ENCODE data around the gene UROS. TPM values are rescaled to one million over a fixed set of nuclear protein-coding genes. Genes with fewer than 3 reads are reported as not detected.

UROS gene
- total and polyA plus RNA-seq, 4 donors, result 24.9 to 157 (median 37.9) TPM

DNA sequence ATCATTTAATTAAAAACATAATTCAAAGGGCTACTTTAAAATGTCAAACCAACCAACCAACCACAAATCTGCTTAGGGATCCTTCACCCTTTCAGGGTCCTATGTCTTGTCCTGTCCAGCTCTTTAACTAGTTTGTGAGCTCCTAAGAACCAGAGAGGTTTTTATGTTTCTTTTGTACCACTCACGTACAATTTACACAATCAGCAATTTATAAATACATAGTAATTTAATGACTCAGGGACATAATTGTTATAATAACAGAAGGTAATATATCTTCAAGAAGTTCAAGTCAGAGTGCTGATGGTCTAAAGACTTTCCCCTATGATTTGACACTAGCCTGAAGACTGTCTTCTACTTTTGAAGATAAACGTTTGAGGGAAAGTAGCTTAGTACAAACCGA lies 42.1 kb upstream of the UROS start (continued):
- TF ChIP-seq FOXA1 (IDR thresholded peaks at IDR 0.05) (no peak), YY1 (IDR thresholded peaks at IDR 0.05) (no peak), EGR1 (IDR thresholded peaks at IDR 0.05; ENCODE audit: low read depth in 2 of 2) (no peak), HNF4A (conservative IDR thresholded peaks at IDR 0.05) (no peak), RAD21 (IDR thresholded peaks at IDR 0.05) (no peak), TAF1 (conservative IDR thresholded peaks at IDR 0.05) (no peak), NR2F2 (IDR thresholded peaks at IDR 0.05) (no peak)
- TF ChIP-seq, protein P1, sequence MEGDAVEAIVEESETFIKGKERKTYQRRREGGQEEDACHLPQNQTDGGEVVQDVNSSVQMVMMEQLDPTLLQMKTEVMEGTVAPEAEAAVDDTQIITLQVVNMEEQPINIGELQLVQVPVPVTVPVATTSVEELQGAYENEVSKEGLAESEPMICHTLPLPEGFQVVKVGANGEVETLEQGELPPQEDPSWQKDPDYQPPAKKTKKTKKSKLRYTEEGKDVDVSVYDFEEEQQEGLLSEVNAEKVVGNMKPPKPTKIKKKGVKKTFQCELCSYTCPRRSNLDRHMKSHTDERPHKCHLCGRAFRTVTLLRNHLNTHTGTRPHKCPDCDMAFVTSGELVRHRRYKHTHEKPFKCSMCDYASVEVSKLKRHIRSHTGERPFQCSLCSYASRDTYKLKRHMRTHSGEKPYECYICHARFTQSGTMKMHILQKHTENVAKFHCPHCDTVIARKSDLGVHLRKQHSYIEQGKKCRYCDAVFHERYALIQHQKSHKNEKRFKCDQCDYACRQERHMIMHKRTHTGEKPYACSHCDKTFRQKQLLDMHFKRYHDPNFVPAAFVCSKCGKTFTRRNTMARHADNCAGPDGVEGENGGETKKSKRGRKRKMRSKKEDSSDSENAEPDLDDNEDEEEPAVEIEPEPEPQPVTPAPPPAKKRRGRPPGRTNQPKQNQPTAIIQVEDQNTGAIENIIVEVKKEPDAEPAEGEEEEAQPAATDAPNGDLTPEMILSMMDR (IDR thresholded peaks at IDR 0.05; ENCODE audit: low read depth, low read length, missing input control), result no peak
- TF ChIP-seq, protein P2, sequence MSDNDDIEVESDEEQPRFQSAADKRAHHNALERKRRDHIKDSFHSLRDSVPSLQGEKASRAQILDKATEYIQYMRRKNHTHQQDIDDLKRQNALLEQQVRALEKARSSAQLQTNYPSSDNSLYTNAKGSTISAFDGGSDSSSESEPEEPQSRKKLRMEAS (IDR thresholded peaks at IDR 0.05), result no peak

DNA sequence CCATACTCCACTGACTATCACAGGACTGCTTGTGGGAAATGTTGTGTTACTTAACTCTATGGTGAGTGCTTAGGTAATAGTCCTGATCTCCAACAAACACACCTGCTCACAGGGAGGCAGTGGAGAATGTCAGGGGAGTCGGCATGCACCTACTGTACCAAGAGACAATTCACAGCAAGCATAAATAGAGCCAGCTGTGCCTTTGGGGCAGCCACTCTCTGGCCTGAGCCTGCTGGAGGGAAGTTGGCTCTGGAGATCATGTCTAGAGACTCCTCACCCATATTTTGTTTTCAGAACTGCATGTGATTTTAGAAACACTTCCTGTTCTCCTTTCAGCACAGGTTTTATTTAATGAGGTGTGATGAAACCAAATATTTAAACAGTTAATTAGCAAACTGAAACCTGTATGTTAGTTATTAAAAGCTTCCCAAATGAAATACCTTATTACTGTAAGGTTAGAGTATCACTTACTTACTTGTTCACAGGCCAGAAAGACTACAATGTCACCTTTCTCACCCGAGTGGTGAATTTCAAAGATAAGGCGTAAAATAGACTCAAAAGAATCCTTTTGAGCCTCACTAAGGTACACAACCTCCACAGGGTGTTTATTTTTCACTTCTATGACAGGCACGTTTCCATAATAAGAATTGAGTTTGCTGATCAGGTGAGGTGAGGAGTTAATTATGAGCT lies 36.2 kb upstream of the UROS start:
- Histone ChIP-seq H3K4me1 (ENCODE audit: control insufficient read depth in 4 of 4, insufficient read depth in 4 of 4, low read length in 3 of 4) (no peaks in the 10 kb centered on the region), H3K4me3 (ENCODE audit: low read depth in 1 of 3, low read length in 3 of 3) (no peak overlapping the region), H3K27ac (ENCODE audit: low read depth in 1 of 2, low read length in 2 of 2) (no peak overlapping the region), H3K9ac (ENCODE audit: low read depth in 1 of 2, low read length in 2 of 2) (no peak overlapping the region), H3K36me3 (ENCODE audit: control insufficient read depth in 4 of 4, insufficient read depth in 3 of 4, low read depth in 1 of 4, low read length in 3 of 4) (peaks cover 3 to 10% (median 6%) of the 10 kb centered on the region in 4 donors), H3K27me3 (ENCODE audit: control insufficient read depth in 4 of 4, insufficient read depth in 4 of 4, low read length in 3 of 4) (no peaks in the 10 kb centered on the region), H3K9me3 (ENCODE audit: control insufficient read depth in 4 of 4, low read length in 3 of 4) (no peaks in the 10 kb centered on the region)
- no peak for DNase-seq (ENCODE audit: low spot score)
- WGBS, result 91% methylated on average over 4 of the region's 4 CpGs
- TF ChIP-seq NR2F2 (IDR thresholded peaks at IDR 0.05) (no peak), RAD21 (IDR thresholded peaks at IDR 0.05) (no peak), EGR1 (IDR thresholded peaks at IDR 0.05; ENCODE audit: low read depth in 2 of 2) (no peak), YY1 (IDR thresholded peaks at IDR 0.05) (no peak), FOXA2 (IDR thresholded peaks at IDR 0.05) (no peak), RXRA (IDR thresholded peaks at IDR 0.05) (no peak), SP1 (IDR thresholded peaks at IDR 0.05) (no peak), GABPA (IDR thresholded peaks at IDR 0.05 in 1 of 2, conservative IDR thresholded peaks at IDR 0.05 in 1 of 2) (no peak), HNF4G (IDR thresholded peaks at IDR 0.05) (no peak), HNF4A (conservative IDR thresholded peaks at IDR 0.05) (no peak), JUND (IDR thresholded peaks at IDR 0.05) (no peak), FOXA1 (IDR thresholded peaks at IDR 0.05) (no peak), TAF1 (conservative IDR thresholded peaks at IDR 0.05) (no peak)
- TF ChIP-seq, protein P3, sequence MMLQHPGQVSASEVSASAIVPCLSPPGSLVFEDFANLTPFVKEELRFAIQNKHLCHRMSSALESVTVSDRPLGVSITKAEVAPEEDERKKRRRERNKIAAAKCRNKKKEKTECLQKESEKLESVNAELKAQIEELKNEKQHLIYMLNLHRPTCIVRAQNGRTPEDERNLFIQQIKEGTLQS (IDR thresholded peaks at IDR 0.05), result no peak
- TF ChIP-seq, protein P1 (IDR thresholded peaks at IDR 0.05; ENCODE audit: low read depth, low read length, missing input control), result no peak
- TF ChIP-seq, protein P2 (IDR thresholded peaks at IDR 0.05), result no peak
